Choroid plexus epithelial cell (primary cell): ENCODE data around the gene FOXB1.

Source experiments
- DNase-seq: peaks from one replicate; pipeline ENCODE4 v3.0.0-alpha.2; 2010; ENCODE audit warnings: low read depth
- H3K4me3 ChIP-seq: 2 replicates; pipeline ENCODE4 v1.5.1; 2011; ENCODE audit warnings: low read depth, mild to moderate bottlenecking, control low read depth, low read length, moderate library complexity
- TF ChIP-seq, protein P1 (sequence below): conservative IDR thresholded peaks from 2 replicates; pipeline ENCODE4 v1.5.1; 2011; ENCODE audit warnings: low read depth, mild to moderate bottlenecking, control low read depth, inconsistent platforms, low read length, moderate library complexity

The FOXB1 gene

DNA sequence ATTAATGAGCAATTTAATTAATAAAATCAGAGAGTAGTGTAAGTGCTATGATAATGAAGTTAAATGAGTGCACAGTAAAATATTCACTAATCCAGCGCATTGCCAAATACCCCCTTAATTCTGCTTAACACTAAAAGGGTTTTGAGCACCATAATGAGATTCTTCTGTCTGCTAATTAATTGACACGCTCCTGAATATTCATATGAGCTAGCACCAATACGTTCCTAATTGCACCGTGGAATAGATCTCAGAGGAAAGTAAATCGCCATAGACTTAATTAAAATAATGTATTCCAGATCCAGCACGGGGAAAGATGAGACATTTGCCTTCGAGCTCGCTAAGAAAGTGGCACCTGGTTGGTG lies 9.6 kb upstream of the FOXB1 start:
- no peak overlapping the region for H3K4me3 ChIP-seq
- TF ChIP-seq, protein P1, sequence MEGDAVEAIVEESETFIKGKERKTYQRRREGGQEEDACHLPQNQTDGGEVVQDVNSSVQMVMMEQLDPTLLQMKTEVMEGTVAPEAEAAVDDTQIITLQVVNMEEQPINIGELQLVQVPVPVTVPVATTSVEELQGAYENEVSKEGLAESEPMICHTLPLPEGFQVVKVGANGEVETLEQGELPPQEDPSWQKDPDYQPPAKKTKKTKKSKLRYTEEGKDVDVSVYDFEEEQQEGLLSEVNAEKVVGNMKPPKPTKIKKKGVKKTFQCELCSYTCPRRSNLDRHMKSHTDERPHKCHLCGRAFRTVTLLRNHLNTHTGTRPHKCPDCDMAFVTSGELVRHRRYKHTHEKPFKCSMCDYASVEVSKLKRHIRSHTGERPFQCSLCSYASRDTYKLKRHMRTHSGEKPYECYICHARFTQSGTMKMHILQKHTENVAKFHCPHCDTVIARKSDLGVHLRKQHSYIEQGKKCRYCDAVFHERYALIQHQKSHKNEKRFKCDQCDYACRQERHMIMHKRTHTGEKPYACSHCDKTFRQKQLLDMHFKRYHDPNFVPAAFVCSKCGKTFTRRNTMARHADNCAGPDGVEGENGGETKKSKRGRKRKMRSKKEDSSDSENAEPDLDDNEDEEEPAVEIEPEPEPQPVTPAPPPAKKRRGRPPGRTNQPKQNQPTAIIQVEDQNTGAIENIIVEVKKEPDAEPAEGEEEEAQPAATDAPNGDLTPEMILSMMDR, result no peak
- no peak for DNase-seq

DNA sequence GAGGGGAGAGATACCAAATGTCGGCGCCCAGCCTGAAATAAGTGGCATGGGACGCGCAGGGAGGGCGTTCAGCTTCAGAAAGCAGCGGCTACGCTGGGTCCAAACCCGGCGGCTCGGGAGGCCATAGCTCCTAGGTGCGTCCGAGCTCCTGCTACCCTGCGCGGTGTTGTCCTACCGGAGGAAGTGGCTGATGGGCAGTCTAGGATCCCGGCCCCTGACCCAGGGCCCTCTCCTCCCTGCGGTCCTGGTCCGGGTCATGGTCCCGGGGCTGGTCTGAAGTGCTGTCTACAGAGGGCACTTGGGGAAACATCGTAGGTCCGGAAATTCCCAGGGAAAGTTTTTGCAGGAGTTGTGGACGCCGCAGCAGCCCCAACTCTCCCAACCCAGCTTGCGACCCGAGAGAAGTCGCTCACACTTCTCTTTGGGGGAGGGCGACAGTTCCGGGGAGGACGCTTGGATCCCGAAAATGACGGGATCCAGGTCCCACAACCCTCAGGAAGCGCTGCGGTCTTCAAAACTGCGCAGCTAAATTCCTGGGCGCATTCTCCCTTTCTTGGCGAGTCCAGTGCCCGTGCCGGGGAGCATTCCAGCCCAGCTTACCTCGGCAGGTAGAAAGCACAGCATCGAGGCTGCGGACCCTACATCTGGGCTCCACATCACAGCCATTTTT lies 9.1 kb upstream of the FOXB1 start:
- no peak for DNase-seq
- TF ChIP-seq, protein P1, result no peak
- no peak overlapping the region for H3K4me3 ChIP-seq

DNA sequence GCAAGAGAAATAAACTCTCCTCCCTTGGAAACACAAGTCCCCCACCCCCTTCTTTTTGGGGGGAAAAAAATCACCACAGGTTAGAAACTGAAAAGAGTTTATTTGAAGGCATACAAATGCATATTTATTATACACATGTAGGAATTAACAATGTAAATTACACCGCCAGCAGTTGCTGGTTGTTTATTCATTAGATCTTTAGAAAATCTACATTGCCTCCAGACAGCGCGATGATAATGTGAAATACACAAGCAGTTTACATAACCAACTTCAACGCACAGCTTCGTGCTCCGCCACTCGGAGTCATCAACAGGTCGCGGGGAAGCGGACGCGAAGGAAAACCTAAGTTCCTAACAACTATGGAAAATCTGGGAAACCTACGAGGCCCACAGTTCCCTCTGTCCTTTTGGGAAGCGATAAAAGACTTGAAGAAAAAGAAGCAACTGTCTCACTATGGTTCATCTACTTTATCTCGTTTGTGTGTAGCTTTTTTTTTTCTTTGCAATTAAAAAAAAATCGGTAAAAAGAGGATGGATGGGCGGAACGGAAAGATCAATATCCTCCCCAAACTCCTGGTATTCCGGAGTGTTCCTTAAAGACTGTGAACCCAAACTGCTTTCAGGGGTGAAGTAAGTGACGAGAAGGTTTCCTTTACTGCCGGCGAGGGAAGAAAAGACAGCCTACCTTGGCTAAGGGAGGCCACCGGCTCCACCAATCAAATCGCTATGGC lies 8.4 kb upstream of the FOXB1 start:
- DNase-seq, result no peak
- H3K4me3 ChIP-seq, result no peak overlapping the region
- TF ChIP-seq, protein P1, result no peak

DNA sequence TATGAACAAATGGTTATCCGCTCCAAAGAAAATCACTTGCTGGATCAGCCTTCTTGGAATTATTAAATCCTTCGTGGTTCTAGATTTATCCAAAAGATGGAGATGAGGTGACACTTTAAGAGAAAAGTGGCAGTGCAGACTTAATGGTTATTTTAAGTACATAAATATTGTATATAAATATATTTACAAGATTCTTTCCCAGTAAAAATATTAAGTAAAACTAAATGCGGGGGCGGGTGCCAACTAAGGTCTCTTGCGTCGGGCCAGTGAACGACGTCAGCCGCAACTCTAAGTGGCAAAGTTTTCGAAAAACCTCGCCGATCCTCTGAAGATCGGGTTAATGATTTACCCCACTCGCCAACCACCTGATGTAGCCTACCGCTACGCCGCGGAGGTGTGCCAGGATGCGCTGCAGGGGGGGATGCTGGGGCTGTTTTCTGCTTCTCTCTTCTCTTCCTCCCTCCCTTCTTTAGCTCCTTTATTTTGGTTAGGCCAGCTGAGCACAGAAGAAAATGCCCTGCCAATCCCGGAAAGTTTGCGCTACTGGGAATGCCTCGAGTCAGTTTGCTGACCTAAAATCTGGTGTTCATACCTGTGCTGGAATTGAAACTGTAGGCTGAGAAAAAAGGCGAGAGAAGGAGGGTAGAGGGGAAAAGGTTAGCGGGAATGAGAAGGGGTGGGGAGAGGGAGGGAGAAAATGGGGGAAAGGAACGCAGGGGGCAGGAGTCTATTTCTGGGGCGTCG lies 7.6 kb upstream of the FOXB1 start:
- TF ChIP-seq, protein P1, result no peak
- no peak for DNase-seq
- H3K4me3 ChIP-seq, result no peak overlapping the region

DNA sequence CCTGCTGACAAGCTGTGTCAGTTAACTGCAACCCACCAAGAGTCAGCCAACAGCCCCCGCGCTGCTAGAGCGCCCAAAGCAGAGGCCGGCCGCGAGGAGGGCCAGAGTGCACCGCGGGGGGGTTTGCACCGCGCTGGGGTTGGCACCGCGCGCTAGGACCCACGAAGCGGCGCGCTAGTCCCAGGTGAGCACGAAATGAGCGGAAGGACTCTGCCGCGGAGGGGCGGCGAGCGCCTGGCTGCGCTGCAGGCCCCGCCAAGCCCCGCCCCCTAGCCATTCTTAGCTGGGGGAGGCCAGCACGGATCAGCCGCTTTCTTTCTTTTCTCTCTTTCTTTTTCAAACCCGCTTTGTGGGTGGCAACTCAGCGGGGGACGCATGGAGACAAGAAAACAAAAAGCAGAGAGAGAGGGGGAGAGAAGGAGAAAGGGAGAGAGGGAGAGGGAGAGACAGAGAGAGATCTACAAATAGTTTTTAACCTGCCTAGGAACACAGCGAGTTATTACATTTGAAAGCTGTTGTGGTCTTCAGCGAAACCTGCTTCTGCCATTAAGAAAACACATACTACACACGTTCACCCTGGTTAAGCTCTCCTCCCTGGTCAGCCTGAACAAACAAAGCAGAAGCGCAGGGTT lies 6.9 kb upstream of the FOXB1 start:
- DNase-seq, result no peak
- no peak overlapping the region for H3K4me3 ChIP-seq
- TF ChIP-seq, protein P1, result no peak

DNA sequence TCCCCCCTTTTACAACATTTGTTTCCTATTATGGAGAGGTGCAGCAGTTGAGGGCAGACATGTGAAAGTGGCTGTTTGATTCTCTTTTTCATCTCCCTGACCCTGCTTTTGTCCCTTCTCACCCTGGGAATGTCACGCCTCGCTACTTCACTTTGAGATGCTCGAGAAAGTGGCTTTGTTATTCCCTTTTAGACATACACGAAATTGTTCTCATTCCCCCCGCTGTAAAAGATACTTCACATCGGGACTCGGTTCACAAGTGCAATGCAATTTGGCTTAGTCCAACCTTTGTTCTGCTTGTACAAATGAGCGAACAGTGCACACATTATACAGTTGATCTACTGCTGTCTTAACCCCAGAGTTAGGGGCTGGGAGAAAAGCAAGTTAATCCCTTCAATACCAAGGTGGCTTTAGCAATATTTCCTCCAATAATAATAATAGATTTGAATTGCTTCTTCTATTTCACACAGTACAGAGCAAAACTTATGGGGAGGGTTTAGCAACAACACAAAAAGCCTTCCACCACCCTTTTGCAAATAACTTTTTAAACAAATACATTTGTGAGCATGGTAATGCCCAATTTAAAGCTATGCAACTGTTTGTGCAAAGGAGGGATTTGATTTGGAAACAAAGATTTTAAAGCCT lies 5.7 kb upstream of the FOXB1 start:
- H3K4me3 ChIP-seq, result no peak overlapping the region
- DNase-seq, result no peak
- TF ChIP-seq, protein P1, result no peak
